HG02840 (cell line): ENCODE results near the gene NUCKS1.

ENCODE experiments used
- ATAC-seq: cut with Tn5 transposase; IDR thresholded peaks from one replicate; pipeline ENCODE4 v1.9.1; 2021; ENCODE audit warnings: mild to moderate bottlenecking, moderate library complexity, moderate number of reproducible peaks; ENCODE audit not compliant: unreplicated experiment, low FRiP score

The NUCKS1 gene, protein sequence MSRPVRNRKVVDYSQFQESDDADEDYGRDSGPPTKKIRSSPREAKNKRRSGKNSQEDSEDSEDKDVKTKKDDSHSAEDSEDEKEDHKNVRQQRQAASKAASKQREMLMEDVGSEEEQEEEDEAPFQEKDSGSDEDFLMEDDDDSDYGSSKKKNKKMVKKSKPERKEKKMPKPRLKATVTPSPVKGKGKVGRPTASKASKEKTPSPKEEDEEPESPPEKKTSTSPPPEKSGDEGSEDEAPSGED

DNA sequence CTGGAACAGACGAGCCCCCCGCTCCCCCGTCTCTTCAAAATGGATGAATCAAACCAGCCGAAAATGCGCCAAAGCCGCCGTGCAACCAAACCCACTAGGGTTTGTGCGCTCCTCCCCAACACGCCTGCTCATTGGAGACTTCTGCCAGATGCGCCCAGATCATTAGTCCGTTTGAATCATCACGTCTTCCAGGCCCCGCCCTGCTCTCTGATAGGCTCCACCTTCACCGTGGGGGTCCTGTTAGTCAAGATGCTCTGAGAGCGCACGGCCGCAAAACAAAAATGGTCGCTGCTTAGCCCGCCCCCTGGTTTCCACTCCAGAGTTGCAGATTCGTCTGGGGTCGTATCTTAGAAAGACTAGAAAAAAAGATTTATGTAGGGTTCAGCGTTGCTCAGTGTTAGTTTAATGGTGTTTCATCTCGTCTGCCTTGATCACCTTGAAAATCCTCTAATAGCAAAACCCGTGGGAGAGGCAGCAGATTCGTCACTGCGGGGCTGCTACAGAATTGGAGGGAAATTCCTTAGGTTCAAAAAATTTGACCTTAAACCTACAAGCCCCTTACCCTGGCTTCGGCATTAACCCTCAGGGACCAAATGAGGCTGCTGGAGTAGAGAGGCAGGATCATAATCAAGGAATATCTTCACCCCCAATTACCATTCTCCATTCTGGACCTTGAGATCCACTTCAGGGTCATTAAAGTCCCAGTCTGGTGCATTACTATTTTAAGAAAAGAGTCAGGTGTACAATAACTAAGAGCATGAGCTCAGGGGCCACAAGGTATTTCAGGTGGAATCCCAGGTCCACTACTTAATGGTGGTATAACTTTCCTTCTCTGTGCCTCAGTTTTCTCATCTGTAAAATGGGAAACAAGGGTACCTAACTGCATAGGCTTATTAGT lies at the start of gene NUCKS1:
NUCKS1 (minus strand) TSS at position 45 of the 898 bp plus-strand sequence. CDS start 209 bp downstream, outside the sequence.
- ATAC-seq = peak; percentile 70

DNA sequence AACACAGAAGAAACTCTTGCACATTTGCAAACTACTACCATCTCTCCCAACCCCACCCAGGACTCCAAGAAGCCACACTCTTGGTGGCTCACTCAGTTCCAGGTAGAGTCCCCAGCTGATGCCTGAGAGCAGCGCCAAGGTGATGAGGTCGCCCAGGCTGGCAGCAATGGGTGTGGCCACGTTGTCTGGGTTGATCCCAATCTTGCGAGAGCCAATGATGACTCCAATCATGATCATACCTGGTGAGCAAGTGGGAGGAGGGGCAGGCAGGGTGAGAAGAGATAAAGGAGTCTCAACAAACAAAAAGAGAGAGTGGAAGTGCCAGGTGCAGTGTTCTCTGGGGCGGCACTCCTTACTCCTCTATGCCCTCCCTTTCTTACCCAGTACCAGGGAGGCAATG lies 48.6 kb upstream of the NUCKS1 start:
- ATAC-seq = no peak

DNA sequence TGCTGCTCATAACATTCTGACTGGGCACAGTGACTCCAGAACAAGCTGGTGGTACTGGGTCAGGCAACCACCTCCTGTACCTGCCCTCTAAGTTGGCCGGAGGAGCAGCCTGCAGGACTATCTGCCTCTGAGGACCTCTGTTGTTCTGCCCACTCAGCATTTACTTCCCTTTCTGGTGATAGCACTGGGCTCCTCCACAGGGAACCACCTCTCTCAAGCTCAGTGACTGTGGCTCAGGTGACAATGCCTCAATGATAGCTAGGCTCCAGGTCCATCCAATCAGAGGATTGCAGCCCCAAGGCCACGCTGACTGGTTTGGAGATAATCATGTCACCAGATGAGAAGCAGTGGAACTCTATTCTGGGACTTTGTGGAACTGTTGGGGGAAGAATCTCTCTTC lies 47.2 kb upstream of the NUCKS1 start:
- ATAC-seq = no peak

DNA sequence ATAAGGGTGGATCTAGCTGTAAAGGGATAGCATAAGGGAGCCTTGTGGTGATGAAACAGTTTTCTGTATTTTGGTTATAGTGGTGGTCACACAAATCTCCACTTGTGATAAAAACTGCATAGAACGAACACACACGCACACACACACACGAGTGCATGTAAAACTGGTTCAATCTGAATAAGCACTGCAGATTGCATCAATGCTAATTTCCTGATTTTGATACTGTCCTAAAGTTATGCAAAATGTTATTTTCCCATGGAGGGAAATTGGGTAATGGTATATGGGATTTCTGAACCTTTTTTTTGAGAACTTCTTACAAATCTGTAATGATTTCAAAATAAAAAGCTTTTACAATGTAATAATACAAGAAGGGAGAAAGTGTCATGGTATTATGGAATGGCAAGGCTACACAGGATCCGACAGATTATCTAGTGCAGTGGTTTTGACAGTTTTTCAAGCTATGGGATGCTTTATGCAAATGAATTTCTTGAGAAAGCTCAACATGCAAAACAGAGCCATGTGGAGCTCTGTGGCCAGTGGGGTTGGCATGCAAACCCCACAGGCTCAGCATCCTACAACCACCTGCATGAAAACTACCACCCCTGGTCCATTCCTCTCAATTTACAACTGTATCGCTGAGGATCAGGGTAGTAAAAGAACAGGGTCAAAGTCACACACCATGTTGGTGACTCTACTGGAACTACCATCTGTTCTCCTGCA lies 44.2 kb upstream of the NUCKS1 start:
- ATAC-seq = no peak

DNA sequence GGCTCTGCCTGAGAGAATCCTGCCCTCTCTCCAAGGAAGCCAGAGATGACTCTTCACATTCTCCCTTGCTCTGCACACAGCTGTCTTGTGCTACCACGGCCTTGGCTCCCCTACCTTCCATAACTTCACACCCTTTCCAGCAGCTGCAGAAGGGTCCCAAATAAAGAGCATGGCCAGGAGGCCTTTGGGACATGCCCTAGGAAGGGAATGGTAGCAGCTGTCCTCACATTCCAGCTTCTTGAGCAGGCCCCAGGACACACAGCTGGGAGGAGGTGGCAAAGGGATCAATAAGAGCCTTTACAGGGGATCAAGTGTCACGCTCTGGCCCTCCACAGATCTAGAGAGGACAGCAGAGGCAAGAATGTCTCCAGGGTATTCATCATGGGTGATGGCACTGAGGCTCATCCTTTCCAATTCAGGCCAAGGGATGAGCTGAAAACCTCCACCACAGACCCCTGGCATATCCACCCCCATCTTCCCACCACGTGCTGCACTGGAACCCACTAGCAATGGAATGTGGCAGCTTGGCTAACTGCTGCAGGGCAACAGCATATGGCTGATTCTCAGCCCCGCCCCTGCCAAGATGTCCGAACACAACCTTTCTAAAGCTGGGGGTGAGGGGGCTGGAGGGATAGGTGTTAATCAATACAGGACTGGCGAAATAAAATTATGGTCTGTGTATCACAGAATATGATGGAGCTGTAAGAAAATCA lies 43.1 kb upstream of the NUCKS1 start:
- no peak for ATAC-seq

DNA sequence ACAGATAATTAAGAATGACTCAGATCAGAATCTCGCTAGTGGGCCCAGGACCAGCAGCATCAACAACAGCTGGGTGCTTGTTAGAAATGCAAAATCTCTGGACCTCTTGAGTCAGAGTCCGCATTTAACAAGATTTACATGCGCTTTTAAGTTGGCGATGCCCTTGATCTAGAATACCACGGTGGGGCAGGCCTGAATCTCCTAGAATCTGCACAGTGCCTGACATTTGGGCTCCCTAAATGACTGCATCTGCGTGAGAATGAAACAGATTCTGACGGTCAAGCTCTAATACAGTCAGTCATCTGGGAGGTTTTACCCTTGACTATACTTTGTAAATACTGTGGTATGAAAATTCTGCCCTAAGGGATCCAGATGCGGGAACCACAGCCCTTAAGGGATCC lies 42.5 kb upstream of the NUCKS1 start:
- peak; percentile 60 for ATAC-seq

DNA sequence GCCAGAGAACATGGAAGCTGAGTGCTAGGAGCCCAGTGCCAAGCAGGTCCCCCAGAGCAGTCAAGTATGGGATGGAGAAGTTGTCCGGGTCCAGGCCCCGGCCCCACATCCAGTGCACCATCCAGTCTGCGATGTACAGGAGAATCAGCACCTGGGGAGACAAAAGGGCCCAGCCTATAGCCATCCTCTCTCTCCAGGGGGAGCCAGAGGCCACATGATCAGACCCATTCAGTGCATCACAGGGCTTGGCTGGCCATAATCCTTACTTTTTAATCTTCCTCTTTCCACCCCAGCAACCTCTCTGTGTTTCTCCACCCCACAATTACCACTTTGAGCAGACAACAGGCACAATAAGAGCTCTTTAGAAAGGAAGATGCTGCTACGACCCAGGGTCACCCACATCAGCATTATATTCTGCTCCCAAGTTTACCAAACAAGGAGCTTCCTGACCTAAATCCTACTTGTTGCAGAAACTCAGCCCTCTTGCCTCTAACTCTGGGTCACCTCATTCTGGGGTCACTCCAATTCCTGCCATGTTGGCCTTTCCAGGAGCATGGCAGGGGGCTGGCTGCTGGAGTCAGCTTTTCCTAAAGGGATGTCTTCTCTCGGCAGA lies 41.7 kb upstream of the NUCKS1 start:
- no peak for ATAC-seq

DNA sequence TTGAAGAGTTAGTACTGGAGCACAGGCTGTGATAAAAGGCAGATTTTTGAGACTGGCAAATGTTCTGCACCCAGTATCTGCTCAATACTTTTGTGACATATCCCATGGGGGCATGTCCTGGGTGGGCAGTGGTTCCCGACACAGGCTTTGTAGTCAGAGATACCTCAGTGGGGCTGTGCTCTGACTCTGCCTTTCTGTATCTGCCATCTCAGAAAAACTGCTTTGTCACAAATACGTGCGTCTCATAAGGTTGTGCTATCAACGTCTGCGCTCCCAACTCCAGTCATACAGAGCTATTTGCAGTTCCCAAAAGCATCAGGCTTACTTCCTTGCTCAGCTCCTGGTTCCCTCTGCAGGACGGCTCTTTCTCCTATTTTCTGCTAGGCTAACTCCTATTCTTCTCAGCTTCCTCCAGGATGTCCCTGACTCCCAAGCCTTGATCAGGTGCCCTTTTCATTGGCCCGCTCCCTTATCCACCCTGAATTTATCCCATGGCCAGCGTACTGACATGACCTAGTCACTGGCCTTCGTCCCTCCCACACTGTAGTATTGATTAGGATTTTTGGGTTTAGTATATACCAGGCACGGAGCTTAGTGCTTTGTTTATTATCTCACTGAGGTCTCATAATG lies 37.4 kb upstream of the NUCKS1 start:
- no peak for ATAC-seq

DNA sequence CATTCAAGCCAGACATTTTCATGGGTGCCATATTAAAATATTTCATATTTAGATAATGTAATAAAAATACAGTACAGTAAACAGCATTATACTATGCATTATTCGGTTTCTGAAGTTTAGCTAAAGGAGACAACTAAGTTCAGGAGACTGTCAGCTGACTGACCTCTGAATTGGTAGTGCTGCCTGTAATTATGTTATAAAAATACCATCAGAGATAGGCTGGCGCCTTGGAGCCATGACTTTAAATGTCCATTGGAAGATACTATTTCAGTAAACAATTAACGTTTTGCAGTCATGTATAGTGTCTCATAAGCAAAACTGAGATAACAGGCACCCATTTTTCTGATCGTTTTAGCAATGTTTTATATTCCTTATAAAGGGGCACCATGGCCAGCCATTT lies 36.6 kb upstream of the NUCKS1 start:
- ATAC-seq = no peak

DNA sequence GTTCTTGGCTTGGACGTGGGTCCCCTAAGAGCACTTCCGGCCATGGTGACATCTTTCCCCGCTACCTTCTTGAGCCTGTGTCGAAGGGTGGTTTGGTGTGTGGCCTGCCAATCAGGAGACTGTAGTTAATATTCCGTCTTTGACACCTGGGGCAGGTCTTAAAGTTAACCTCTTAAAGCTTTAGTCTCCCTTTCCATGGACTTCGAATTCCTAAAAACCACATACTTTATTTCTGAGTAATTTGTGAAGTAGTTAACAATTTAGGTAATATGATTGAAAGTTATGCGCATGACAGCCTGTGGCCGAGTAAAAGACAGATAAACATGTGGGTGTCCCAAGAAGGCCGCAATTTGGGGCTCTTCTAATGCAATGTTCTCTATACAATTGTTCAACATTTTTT lies 35.5 kb upstream of the NUCKS1 start:
- no peak for ATAC-seq

DNA sequence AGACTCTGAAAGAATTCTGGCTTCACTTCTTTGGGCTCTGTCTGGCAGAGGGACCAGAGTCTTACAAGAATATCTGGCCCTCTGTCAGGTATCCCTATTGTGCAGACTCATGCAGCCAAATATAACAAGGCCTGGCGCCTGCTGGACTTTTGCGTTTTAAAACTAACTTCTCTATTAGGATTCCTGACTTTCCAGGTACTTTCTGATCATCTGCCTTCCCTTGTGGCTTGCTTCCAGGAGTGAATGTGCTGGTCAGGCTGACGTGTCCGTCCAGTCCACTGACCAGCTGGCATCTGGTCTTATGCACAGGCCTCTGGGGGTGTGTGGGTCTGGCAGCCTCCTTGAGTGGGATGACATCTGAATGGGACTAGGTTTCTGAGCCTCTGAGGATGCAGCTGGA lies 33.9 kb upstream of the NUCKS1 start:
- ATAC-seq = no peak

DNA sequence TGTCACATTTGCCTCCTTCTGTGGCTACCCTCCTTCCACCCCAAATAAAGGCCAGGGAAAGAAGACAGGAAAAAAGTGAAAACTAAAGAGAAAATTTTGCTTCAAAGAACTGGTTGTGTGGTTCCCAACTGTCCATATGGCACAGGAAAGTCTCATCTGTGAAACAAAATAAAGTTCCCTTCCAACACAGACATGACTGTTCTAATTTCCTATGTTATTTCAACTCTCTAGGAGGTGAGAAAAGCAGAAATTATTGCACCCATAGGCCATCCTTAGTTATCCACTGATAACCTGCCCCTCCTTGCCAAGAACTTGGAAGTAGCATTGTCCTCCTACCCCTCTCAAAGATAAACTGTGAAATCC lies 33.4 kb upstream of the NUCKS1 start:
- no peak for ATAC-seq

DNA sequence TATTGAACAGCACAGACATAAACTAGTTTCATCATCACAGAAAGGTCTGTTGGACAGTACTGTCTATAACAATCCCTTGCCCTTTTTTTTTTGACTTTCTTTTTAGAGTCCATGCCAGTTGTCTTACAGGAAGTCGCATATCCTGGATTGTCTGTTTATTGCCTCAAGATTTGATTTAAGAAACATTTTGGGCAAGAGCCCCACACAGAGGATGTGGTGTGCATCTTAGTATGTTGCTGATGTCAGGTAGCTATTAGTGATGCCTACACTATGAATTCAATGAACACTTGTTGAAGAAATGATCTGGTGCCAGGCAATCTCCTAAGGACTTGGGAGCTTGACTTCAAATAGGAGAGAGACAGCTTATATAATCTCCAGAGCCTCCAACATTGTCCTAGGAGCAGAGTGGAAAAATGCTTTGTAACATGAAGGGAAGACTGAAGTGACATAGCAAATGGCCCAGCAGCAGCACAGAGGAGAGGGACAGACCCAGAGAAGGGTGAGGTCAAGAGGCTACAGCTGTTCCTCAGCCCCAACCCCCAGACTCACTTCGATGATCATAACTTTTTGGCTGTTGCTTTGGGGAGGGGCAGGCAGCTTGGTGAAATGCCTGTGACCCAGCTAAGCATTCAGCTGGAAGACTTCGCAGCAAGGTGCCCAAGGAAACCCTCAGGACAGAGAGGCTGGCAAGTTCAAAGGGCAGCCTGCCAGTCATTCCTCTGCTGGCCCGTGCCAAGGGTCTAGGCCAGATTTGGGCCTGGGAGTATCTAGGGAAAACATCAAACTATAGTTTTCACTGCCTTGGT lies 32.8 kb upstream of the NUCKS1 start:
- ATAC-seq = no peak

DNA sequence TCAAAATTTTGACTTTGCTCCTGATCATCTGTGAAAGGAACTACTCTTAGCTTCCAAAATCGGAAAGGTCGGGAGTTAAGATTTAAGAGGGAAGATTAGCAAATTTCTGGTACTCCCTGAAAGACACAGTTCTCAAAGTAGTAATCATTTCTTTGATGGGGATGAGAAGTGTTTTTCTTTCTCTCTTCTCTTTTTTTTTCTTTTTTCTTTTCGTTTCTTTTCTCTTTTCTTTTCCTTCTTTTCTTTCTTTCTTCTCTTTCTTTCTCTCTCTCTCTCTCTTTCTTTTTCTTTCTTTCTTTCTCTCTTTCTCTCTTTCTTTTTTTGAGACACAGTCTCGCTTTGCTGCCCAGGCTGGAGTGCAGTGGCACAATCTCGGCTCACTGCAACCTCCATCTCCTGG lies 30.4 kb upstream of the NUCKS1 start:
- ATAC-seq = no peak

DNA sequence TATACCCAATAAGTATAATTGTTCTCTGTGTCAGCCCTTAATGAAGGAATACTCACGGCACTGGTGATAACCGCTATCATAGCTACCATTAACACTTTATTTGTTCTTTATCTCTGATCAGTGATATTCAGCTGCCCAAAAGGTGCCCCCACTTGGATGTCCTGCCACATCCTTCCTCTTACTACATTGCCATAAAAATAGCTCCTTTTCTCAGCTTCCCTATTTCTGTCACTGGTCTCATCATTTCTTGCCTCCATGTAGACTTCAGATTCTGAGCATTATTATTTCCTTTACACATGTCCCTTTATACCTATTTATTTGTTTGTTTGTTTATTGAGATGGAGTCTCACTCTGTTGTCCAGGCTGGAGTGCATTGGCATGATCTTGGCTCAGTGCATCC lies 28.0 kb upstream of the NUCKS1 start:
- ATAC-seq = no peak

DNA sequence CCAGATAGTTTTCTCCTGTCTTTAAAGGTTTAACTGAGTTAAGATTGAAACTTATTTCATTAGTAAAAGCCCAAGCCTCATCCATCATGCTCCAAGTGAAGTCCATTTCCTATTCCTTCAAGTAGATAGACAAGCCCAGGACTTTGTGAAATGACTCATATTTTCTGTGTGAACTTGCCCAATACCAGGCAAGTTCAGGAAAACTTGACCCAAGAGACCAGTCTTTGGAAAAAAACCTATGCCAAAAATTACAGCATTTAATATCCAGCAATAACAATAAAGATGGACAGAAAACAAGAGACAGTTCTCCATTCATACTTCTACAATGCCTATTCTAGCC lies 25.7 kb upstream of the NUCKS1 start:
- ATAC-seq = no peak

DNA sequence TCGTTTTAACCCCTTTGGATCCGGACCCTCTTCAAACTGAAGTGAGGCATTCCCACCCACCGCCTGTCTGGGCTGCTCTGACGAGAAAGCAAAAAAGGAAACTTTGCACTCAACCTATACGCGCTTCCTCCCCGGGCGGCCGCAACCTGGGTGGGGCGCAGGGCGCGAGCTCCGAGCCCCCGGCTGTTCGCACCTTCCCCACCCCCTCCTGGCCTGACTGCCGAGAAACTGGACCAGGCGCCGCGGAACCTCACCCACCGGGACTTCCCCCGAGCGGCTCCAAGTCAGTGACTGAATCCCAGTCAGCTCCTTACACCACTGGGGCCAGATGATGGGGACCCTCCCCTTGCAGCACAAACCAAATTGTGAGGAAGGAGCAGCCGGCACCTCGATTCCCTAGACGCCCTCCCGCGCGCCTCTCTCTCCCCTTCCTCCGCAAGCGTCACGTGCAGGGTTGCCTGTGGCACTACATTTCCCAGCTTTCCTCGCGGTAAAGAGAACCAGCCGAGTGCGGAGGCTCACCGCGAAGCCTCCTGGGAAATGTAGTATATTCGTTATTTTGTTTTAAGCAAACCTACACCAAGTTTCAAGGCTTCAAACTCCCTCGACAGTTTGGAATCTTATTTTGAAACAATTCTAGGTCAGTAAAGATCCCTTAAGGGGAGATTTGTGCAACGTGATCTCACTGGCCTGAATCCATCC lies 25.2 kb upstream of the NUCKS1 start, which contains the start of gene RAB29:
RAB29 (minus strand) TSS at position 468 of the 702 bp plus-strand sequence. CDS start 526 bp downstream, outside the sequence.
- peak; percentile 76 for ATAC-seq
